Mesodermal cell (in vitro differentiated cells): ENCODE data around the gene SLC30A3.

Experiments
- H3K27ac ChIP-seq: 2 replicates; pipeline ENCODE4 v1.7.0; 2013; ENCODE audit warnings: mild to moderate bottlenecking, low read depth, low read length, moderate library complexity; ENCODE audit not compliant: severe bottlenecking
- H3K36me3 ChIP-seq: 2 replicates; pipeline ENCODE4 v1.7.1; 2013; ENCODE audit warnings: mild to moderate bottlenecking, low read length, moderate library complexity; ENCODE audit not compliant: control insufficient read depth, insufficient read depth
- H3K4me1 ChIP-seq: one replicate; pipeline ENCODE4 v1.7.1; 2013; ENCODE audit warnings: mild to moderate bottlenecking, low read length; ENCODE audit not compliant: insufficient read depth, control insufficient read depth, poor library complexity, severe bottlenecking
- H3K4me3 ChIP-seq: 2 replicates; pipeline ENCODE4 v1.7.0; 2013; ENCODE audit warnings: low read length, control low read depth, mild to moderate bottlenecking; ENCODE audit not compliant: insufficient read depth, poor library complexity, severe bottlenecking; ENCODE audit errors: extremely low read depth
- H3K9me3 ChIP-seq: 2 replicates; pipeline ENCODE4 v1.7.1; 2013; ENCODE audit warnings: mild to moderate bottlenecking, low read length, moderate library complexity; ENCODE audit not compliant: control insufficient read depth
- WGBS, 2 experiments: methylation state at CpG; one replicate each; pipeline ENCODE4 v1.1.5; 2013; ENCODE audit warnings: missing lambda C conversion rate in 2 of 2; ENCODE audit not compliant: insufficient coverage in 2 of 2; 5-methylcytosine and 5-hydroxymethylcytosine counted together

The SLC30A3 gene

DNA sequence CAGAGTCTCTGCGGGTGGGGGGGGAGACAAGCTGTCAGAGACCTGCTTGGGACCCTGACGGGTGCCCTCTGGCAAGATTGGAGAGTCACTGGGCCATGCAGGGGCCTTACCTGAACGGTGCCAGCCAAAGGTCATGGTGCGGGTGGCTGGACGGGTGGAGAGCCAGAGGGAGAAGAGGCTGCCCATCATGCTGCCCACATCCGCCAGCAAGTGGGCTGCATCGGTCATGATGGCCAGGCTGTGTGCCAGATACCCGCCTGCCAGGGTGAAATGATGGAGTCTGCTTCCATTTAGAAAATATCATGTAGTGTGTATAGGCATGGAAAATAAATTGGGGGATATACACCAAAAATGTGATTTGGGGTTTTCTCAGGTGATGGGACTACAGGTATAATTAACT, 4.8 kb downstream of the SLC30A3 start:
- Histone ChIP-seq H3K27ac (no peak overlapping the region), H3K9me3 (no peaks in the 10 kb centered on the region), H3K4me1 (peaks cover 2% of the 10 kb centered on the region), H3K36me3 (no peaks in the 10 kb centered on the region), H3K4me3 (no peak overlapping the region)
- 83 to 92% methylated on average over 8 of the region's 8 CpGs for WGBS, 2 experiments

DNA sequence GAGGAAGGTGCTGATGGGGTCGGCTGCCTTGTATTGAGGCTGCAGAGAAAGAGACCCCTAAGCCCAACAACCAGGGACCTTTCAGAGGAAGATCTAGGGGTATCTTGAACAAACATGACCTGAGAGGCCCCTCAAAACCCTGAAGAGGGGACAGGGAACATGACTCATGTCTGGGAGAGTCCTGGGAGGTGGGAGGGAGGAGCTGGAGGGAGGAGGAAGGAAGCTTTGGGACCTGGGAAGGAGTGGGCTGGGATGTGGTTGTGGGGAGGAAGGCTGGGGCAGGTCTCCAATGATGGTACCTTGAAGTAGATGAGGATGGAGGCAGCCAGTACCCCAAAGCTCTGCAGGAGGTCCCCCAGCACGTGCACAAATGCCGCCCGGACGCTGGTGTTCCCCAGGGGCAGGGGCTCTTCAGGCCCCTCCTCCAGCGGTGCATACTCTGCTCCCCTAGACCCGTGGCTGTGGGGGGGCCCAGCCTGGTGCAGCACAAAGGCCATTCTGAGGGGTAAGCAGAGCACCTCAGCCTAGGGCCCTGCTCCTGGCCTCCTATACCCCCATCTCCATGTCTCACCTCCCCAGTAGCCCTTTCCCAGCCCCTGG, 5.9 kb downstream of the SLC30A3 start:
- no peak overlapping the region for H3K27ac ChIP-seq
- no peaks in the 10 kb centered on the region for H3K9me3 ChIP-seq
- H3K4me1 ChIP-seq: no peaks in the 10 kb centered on the region
- WGBS, 2 experiments: 83 to 88% methylated on average over 5 to 7 of the region's 7 CpGs
- H3K4me3 ChIP-seq: no peak overlapping the region
- no peaks in the 10 kb centered on the region for H3K36me3 ChIP-seq

DNA sequence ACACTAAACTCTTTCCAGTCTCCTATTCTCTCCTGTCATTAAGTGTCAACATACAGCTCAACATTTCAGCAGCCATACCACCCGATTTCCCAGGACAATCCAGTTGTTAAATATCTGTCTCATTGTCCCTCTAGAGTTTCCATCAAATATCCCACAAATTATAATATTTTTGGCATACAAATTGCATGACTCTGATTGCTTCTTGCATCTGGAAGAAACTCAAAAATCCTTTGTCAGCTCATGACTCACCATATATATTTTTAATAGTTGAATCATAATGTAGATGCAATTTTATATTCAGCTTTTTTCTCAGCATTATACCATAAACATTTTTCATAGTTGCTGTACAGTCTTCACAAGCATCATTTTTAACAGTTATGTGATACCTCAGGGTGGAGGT, 7.2 kb downstream of the SLC30A3 start:
- Histone ChIP-seq H3K4me3 (no peak overlapping the region), H3K27ac (no peak overlapping the region), H3K4me1 (no peaks in the 10 kb centered on the region), H3K9me3 (no peaks in the 10 kb centered on the region), H3K36me3 (no peaks in the 10 kb centered on the region)
- WGBS, 2 experiments: 45 to 67% methylated on average over 1 of the region's 1 CpG

DNA sequence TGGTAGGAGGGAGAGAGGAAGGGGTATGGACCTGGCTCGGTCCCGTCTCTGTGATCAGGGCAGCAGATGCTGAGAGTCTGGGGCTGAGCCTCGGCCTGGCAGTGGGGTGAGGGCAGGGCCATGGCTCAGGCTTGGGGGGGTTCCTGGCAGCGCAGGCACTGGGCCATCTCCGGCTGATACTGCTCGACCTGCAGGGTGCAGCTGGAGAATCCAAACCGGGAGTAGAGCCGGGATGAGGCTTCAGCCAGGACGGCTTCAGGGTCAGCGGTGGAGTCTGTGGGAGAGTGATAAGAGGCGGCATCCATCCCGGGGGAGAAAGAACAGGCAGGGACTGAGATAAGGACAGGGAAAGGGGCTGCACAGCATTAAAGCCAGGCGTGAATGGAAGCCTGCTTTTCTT, 7.7 kb downstream of the SLC30A3 start:
- H3K27ac ChIP-seq: no peak overlapping the region
- 72 to 78% methylated on average over 8 to 10 of the region's 13 CpGs for whole genome bisulfite sequencing, 2 experiments
- H3K9me3 ChIP-seq: no peaks in the 10 kb centered on the region
- no peaks in the 10 kb centered on the region for H3K4me1 ChIP-seq
- H3K36me3 ChIP-seq: no peaks in the 10 kb centered on the region
- no peak overlapping the region for H3K4me3 ChIP-seq

DNA sequence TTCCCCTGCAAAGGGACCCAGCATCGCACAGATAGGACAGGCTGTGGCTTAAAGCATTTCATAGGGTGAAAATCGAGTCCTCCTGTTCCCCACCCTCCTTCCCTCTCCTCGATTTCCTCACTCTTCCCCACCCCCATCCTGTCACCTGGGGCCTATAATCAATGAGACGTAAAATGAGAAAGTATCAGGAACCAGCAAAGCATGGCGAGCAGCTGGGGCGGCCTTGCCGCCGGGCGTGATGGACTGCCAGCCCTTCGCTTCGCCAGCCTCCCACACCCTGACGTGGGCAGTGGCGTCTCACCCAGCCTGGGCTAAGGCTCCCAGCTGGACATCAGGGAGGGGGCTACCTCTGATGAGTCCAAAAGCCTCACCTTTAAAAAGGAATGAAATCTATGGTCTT, 11.1 kb downstream of the SLC30A3 start:
- WGBS, 2 experiments: 77 to 84% methylated on average over 8 to 11 of the region's 13 CpGs
- no peak overlapping the region for H3K27ac ChIP-seq

DNA sequence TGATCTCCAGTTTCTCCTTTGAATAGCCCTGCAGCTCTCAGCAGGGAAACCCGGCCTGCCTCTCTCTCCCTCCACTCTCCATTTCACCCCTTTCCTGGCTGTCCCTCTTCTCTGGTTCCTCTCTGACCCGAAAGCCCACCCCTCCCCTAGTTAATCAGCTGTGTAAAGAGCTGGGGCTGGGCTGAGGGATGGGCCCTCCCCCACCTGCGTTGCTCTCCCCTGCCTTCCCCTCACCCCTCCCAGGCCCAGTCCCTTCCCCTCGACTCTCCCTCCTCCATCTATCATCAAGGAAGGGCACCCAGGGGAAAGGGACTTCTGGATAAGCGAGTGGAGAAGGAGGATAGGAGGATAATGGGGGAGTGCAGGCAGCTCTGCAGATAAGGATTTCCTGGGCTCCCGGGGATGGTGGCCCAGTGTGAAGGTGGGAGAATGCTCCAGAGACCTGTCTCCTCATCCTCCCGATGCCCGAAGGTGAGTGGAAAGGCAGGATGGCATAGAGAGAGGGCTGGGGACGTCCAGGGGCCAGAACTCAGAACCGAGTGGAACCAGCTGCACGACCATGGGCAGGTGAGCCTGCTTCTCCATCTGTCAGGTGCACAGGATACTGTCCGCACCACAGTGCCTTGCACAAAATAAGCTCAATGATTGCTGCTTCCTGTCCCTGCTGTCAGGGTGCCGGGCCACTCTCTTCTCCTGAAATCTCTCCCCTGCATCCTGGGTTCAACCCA, 12.0 kb downstream of the SLC30A3 start:
- 68 to 74% methylated on average over 7 to 9 of the region's 13 CpGs for WGBS, 2 experiments
- H3K27ac ChIP-seq: no peak overlapping the region
- no peaks in the 10 kb centered on the region for H3K36me3 ChIP-seq
- no peaks in the 10 kb centered on the region for H3K9me3 ChIP-seq
- no peaks in the 10 kb centered on the region for H3K4me1 ChIP-seq
- no peak overlapping the region for H3K4me3 ChIP-seq

More for the DNA sequence above, 11.1 kb downstream of the SLC30A3 start:
- Histone ChIP-seq H3K4me3 (no peak overlapping the region), H3K36me3 (no peaks in the 10 kb centered on the region), H3K9me3 (no peaks in the 10 kb centered on the region), H3K4me1 (no peaks in the 10 kb centered on the region)

DNA sequence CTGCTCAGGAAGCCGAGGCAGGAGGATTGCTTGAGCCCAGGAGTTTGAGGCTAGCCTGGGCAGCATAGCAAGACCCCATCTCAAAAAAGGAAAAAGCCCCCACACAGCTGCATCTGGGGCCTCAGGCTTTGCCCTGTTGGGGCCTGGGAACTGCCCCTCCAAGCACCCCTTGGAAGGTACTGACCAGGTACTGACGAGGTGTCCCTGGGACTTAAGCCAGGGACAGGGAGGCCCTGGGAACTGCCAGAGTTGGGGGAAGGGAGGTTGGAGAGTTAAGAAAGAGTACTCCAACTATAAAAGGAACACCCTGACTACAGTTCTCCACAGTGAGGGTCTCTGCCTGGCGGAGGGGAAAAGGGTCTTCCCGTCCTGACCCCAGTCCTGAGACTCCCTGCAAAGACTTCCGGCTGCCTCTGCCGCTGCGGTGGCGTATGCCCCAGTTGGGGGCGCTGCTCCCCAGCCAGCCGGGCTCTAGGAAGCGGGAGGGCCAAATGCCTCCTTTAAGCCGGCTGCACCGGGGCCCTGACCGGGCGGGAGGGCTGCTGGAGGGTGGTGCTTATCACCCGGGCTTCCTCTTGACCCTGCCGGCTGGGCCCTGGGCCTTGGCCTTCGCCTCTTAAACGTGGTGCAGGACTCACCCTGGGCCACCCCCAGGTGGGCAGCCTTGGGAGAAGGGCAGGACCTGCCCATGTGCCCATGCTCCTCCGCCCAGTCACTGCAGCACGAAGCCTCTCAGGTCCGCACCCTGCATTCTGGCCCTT, 12.8 kb downstream of the SLC30A3 start:
- H3K9me3 ChIP-seq: no peaks in the 10 kb centered on the region
- WGBS, 2 experiments: 19 to 23% methylated on average over 21 of the region's 22 CpGs
- no peak overlapping the region for H3K27ac ChIP-seq
- no peak overlapping the region for H3K4me3 ChIP-seq
- H3K4me1 ChIP-seq: no peaks in the 10 kb centered on the region
- peaks cover under 1% of the 10 kb centered on the region for H3K36me3 ChIP-seq

DNA sequence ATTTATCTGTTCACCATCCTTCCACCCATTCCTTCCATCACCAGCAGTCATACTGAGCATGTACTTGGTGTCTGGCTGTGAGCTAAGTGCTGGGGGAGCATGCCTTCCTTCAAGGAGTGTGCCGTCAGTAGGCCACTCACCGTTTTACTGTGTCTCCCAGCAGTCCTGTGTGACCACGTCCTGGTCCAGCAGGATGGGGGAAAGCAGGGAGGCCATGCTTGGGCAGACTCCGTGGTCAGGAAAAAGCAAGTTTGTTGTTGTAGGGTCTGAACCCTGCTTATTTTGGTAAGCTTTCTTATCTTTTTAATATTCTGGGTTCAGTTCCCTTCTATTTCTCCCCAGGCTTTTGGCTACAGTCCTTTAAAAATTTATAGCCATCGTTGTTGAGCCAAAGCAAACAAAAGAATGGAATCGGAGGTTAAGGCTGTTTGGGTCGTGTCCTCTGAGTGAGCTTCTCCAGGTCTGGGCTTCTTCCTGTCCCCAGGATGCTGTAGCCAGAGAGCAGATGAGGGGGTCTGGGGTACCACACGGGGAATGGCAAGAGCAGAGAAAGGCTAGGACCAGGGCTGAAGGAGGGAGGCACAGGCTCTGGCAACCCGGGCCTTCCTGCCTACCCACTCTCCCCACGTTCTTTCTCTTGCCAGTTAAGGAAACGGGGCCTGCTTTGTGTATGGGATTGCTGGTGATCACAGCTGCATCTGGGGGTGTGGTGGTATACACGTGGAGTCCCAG, 13.5 kb downstream of the SLC30A3 start:
- Histone ChIP-seq H3K27ac (no peak overlapping the region), H3K9me3 (no peaks in the 10 kb centered on the region), H3K4me1 (no peaks in the 10 kb centered on the region), H3K36me3 (peaks cover 3% of the 10 kb centered on the region), H3K4me3 (no peak overlapping the region)
- 78 to 90% methylated on average over 9 of the region's 12 CpGs for WGBS, 2 experiments

DNA sequence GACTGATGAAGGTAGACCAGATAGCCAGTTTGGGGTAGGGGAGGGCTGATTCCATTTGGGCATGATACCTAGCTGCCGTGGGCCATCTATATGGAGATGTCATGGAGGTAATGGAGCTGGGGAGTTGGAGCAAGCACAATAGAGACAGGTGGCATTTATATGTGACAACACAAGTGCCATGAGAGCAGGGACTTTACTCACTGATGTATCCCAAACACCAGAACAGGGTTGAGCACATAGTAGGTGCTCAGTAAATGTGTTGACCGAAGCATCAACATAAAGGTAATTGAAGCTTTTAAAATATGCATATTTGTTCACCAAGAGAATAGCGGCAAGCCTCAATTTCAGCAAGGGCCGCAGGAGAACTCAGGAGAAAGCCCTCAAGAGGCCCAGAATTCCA, 15.0 kb downstream of the SLC30A3 start:
- 56 to 93% methylated on average over 3 of the region's 4 CpGs for WGBS, 2 experiments
- H3K36me3 ChIP-seq: peaks cover 17% of the 10 kb centered on the region
- no peak overlapping the region for H3K4me3 ChIP-seq
- no peak overlapping the region for H3K27ac ChIP-seq
- no peaks in the 10 kb centered on the region for H3K9me3 ChIP-seq
- H3K4me1 ChIP-seq: no peaks in the 10 kb centered on the region

DNA sequence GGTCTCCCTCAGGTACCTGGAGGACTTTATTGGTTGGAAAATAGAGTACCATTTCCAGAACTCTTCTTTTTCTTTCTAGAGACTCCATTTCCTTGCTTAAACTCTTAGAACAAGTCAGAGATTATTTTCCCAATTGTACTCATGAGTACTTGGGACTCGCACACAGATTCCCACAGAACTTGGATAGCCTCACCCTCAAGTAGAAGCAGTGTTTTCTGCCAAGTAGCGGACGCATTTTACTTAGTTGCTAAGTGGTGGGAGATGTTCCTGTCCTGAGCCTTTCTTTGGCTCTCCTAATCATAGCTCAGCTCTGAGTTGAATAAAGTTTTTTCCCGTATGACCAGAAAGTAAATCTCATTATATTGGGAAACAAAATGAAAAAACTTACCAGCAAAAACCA, 17.2 kb downstream of the SLC30A3 start:
- H3K4me3 ChIP-seq: no peak overlapping the region
- H3K4me1 ChIP-seq: no peaks in the 10 kb centered on the region
- H3K27ac ChIP-seq: no peak overlapping the region

More for the DNA sequence above, 17.2 kb downstream of the SLC30A3 start:
- no peaks in the 10 kb centered on the region for H3K9me3 ChIP-seq
- WGBS, 2 experiments: 92 to 100% methylated on average over 1 to 2 of the region's 4 CpGs
- peaks cover 40% of the 10 kb centered on the region for H3K36me3 ChIP-seq
